GM21619 (cell line): ENCODE measurements around the gene NIT2.

Source experiments
- ATAC-seq: cut with Tn5 transposase; IDR thresholded peaks from one replicate; pipeline ENCODE4 v1.9.1; 2021; ENCODE audit not compliant: unreplicated experiment

NIT2 gene

DNA sequence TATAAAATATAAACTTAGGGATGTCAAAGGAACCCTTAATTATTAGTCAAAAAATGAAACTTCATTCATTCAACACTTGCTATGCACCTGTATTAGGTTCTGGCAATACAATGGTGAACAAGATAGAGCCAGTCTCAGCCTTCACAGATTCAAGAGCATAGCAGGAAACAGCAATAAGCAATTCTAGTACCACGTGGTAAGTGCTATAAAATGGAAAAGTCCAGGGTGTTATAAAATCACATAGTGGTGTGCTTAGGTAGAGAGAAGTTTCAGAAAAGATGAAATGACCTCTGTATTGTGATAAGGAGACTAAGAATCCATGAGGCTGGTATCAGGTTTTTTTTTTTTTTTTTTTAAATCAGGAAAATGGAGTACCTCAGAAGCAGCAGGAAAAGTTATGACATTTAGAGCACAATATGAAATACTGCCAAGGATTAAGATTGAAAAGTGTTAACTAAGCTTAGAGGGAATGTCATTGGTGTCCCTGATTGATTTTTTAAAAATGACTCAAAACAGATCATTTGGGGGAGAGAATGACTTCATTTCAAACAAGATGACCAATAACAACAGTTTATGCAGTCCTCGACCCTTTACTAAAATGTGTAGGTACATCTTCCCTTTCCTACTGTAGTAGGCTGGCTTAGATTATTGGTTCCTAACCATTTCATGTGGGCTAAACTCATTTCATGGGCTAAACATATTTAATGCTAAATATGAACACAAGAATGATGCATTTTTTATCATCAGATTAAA, 61.3 kb downstream of the NIT2 start:
- ATAC-seq = no peak

DNA sequence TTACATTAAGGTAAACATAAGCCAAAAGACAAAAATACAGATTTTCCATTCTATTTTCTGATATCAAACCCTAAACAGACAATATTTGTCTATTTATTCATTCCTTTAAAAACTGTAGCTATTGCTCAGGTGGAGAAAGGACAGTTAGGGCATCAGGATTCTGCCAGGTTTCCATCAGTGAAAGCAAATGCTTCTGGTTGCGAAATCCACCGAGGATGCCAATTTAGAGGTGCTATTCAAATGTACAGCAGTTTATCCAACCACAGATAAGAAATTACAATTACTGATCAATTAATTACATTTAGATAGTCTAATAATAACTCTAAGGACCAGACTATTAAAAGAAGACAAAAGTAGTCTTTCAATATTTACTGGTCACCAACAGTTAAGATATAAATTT, 62.4 kb downstream of the NIT2 start:
- no peak for ATAC-seq

DNA sequence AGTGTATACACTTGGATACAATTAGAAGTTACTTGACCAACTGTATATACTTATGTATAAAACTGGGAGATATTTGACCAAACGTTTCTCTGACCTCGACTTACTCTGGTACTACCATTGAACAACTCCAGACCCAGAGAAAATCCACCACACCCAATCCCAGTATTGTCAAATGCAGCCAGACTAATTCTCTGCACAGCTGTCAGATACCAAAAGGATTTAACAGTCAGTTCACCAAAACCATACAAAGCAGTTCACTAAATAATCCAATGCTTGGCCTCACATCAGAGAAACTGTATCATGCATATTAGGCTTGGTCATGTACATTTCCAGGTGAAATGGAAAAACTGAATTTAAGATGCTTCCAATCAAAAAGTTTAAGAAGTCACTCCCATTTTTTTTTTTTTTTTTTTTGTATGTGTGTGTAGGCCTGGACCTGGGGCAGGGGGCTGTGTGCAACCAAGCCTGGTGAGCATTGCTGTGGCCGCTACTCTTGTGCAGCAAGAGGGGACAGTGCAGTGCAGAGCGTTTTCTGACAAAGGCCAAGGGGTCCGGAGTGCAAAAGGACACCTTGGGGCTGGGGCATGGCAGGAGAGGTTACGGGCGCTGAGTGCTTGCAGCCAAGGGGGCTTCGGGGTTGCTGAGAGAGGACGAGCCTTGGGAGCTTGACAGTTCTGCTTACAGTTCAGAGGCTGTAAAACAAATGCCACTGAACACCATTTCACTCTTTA, 64.9 kb downstream of the NIT2 start:
- no peak for ATAC-seq

DNA sequence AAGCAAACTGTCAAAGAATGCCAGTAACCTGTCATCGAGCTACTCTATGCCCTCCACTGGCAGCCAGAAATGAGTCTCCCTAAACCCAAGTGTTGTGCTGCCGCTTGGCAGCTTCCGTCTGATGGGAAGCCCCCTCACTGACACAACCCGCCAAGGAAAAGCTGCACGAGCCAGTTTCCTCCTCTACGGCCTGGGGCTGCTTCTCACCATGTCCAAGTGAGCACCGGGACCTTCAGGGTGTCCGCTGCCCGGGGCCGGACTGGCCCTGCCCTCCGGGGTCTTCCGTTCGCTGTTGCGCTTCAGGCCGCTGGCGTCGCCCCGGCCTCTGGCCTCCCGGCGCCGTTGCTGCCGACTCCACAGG, 65.8 kb downstream of the NIT2 start:
- peak; percentile 18 for ATAC-seq

DNA sequence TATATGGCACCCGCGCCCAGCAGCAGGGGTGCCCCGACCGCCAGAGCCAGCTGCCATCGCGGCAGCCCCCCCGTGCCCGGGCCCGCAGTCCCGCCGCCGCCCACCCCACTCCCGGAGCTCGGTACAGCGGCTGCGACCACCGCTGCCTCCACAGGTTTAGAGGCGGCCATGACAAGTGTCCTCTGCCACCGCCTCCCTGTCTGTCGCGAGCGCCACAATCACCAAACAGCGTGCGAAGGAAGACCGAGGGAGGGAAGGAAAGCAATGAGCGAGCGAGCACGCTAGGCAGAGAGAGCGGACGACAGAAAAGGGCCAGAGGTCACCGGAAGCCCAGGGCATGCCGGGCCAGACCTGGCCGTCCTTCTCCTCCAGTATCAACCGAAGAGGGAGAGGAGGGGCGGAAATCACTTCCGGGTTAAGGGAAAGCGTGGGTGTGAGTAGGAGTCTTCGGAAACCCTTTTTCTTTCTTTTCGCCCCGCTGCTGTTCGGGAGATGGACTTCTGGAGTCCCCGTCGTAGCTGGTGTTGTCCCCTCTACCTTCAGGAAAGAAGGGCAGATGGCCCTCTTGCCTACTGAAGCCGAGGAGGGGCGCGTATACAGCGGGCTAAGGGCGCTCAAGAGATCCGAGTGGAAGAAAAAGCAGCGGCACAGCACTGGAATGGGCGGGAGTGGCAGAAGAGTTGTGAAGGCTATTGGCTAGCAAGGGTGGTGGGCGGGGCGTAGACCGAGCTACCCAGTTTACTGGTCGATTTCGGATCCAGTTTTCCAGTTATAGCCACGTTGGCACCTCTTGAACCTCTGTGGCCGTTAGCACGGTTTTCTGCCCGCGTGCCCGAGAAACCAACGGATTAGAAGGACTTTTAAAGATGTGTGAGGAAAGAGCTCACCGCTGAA, 66.5 kb downstream of the NIT2 start, which contains the start of the genes LNP1 and TOMM70:
LNP1 (plus strand) TSS at position 760 of the 894 bp plus-strand sequence. CDS start 28,191 bp downstream, outside the sequence.
TOMM70 (minus strand) TSS at position 310 of the 894 bp plus-strand sequence; CDS start at position 170, 140 bp downstream.
- ATAC-seq = peak; percentile 85

DNA sequence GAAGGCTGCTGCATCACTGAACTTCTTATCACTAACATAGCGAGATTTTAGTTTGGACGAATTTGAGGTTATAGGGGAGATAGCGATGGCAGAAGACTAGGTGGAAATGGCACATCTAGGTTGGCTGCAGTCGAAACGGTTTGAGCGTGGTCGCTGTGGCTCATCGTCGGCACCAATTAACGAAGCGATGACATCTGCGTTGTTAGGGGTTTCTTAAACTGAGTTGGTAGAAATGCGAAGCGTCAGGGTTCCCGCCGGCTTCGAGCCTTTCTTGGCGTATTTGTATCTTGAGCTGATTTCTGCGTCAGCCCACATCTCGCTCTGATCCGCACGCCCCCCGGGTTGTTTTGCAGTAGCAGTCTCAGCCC, 67.1 kb downstream of the NIT2 start:
- peak; percentile 7 for ATAC-seq

DNA sequence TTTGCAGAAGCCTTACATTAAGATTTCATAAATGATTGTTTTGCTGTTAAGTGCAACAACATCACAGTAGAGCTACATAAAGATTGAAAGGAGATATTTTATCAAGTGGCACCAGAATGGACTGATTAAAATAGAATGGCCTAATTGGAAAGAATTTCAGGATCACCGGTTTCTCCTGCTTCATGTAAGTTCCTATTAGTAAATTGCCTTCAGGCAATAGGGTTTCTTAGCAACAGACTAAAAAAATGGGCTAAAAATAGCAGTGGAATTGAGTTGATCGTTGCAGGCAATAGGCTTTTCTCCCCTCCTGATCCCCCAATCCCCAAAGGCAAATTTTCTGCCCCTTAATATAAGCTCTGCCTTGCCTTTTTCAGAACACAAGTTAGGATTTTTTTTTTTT, 67.7 kb downstream of the NIT2 start:
- no peak for ATAC-seq

DNA sequence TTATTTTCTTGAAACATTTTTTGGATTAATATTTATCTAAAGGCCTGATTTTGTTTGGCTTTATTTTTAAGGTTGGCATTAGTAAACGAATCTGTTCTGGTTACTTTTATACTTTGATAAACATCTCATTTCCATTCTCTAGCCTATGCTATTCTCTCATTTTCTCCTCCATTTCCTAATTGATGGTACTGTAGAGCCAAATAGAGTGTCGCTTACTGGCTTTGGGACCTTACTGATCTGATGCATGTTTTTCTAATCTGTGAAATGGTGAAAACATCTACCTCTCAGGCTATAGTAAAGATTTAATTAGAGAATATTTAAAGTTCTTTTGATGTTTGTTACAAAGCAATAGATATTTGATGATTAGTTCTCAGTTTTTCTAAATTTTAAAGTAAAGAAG, 68.3 kb downstream of the NIT2 start:
- no peak for ATAC-seq

DNA sequence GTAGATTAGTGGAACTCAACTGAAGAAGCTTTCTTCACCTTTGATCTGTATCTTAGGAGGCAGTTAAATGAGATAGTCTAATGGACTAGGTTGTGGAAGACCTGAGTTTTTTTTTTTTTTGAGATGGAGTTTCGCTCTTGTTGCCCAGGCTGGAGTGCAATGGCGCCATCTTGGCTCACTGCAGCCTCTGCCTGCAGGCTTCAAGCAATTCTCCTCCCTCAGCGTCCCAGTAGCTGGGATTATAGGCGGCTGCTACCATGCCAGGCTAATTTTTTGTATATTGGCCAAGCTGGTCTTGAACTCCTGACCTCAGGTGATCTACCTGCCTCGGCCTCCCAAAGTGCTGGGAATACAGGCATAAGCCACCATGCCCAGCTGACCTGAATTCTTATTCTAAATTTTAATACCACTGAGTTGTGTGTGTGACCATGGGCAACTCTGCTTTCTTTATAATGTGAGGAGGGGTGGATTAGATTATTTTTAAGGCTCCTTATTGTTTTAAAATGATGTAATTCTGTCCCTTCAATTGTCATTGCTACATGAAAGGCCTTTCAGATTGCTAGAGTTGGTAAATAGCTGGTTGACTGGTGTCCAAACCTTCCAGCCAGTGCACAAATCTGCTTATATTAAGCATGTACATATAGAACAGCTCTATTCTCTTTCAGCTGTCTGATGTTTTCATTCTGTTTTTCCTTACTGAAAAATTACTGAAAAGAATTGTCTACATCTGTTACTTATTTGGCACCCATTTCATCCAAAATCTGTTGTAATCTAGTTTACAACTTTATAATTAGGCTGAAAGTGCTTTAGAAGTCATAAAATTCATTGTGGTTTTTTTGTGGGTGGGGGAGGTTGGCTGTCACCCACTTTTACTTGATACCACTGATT, 69.0 kb downstream of the NIT2 start:
- no peak for ATAC-seq

DNA sequence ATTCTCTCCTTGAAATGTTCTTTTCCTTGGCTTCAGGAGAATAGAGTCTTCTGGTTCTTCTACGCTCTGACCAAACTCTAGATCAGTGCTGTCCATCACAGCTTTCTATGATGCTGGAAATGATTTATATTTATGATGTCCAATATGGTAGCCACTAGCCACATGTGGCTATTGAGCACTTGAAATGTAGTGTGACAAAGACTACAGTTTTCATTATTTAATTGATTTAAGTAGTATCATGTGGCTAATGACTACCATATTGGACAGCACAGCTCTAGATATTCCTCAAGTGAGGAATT, 69.6 kb downstream of the NIT2 start:
- no peak for ATAC-seq

DNA sequence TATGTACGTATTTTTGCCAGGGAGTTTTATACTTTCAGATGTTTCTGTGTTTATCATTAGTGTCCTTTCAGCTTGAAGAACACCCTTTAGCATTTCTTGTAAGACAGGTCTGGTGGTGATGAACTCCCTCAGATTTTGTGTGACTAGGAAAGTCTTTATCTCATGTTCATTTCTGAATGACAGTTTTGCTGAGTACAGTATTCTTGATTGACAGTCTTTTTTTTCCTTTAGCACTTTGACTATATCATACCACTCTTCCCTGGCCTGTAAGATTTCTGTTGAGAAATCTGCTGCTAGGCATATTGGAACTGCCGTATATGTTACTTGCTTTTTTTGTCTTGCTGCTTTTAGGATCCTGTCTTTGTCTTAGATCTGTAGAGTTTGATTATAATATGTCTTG, 72.6 kb downstream of the NIT2 start:
- no peak for ATAC-seq

DNA sequence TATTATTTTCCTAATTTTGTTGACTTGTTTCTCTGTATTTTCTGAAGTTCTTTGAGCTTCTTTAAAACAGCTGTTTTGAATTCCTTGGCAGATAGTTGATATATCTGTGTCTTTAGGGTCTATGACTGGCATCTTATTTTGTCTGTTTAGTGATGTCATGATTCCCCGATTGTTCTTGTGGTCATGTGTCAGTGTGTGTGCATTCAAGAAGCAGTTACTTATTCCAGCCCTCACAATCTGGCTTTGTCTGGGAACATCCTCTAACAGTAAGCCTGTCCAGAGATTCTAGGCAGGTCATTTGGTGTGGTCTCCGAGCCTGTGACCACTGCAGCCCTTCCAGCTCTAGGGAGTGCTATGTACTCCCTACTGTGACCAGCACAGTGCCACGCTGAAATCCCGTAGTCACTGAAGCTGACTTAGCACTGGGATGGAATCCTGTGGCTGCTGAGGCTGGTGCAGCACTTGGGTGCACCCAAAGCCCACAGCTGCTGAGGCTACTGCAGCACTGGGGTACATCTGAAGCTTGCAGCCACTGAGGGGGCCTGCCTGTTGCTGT, 73.5 kb downstream of the NIT2 start:
- ATAC-seq = no peak
